Activated gamma-delta T cell treated with Interleukin-2 at 50 U/mL for 16 hours (primary cell): ENCODE results near the gene P2RX6.
A peak's percentile ranks its signal among the peaks of the same experiment; 100 is the strongest.

Source experiments
- DNase-seq: peaks from one replicate; pipeline ENCODE4 v3.0.0-alpha.2; 2020

The P2RX6 gene

DNA sequence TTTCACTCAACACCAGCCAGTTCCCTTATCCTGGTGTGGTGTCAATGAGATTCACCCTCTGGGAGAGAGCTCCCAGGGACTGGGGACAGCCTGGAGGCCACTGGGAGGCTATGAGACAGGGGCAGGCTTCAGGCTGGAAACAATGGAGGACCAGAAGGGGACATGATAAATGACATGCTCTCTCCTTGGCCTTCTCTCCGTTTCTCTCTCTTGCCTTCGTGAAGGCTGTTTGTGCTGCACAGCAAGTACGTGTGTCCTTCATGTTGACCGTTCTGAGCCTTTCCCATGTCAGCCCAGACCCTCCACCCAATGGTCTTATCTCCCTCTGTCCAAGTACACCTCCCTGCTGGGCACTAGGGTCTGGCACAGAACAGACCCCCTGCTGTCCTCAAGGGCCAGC is 34.4 kb upstream of the P2RX6 start:
- no peak for DNase-seq

GRCh38 chr22:20980938-20981722 is 33.8 kb upstream of the P2RX6 start:
- DNase-seq: no peak

GRCh38 chr22:20981787-20982562 is 33.0 kb upstream of the P2RX6 start, which contains the start of gene LZTR1:
Gene LZTR1, plus strand, starts transcription at chr22:20982297. Its CDS starts 75 bp downstream, at chr22:20982372.
- peak; percentile 61 for DNase-seq

DNA sequence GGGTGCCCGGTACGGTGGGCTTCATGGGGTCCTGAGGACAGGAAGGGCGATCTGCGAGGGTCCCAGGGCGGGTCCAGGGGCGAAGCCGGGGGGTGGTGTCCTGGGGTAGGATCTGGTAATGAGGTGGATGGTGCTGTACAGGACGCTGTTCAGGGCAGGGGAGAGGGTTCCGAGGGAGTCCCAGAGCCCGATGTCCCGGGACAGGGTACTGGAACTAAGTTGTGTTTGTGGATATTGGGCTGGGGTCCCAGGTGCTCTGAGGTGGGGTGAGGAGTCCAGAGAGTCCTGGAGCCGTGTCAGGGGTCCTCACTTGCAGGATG is 32.4 kb upstream of the P2RX6 start:
- DNase-seq: no peak

DNA sequence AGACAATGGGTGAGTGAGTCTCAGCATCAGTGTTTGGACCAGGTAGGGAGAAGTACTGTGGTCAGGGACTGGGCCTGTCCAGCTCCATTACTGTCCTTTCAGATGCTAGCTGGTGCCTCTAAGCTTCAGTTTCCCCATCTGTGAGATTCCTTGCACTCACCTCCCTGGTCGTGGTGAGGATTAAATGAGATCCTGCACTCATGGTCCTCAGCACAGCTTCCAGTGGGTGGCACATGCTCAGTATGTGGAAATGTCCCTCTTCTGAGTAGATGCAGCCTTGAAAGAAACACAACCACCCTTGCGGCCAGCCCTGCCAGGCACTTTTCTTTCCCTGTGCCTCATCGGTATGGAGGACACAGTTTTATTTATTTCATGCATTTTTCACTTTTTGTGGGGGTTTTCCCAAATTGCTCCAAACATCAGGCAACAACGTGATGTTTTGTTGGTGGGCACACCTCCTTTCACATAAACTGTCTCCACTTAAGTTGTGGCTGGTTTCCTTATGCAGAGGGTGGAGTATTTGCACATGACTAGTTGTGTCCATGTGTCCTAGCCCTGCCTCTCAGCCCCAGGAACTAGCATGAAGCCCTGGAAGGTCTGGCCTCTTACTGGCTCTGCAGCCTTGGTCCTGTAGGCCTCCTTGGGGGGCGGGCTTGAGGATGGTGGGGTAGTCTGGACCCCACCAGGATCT is 31.7 kb upstream of the P2RX6 start:
- no peak for DNase-seq

DNA sequence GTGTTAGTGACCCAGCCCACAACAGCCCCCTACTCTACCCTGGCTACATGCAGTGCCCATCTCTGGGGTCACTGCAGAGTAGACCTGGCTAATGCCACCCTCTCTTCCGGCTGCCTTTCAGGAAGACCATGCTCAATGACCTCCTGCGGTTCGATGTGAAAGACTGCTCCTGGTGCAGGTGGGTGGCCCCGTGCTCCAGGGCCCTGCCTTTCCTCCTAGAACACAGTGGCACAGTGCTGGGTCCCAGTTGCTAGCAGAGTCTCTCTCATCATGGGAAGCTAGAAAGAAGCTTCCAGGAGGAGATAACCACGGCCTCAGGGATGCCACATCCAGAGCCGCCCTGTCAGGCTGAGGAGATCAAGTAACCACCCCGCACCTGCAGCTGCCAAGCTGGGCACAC is 29.2 kb upstream of the P2RX6 start:
- no peak for DNase-seq

DNA sequence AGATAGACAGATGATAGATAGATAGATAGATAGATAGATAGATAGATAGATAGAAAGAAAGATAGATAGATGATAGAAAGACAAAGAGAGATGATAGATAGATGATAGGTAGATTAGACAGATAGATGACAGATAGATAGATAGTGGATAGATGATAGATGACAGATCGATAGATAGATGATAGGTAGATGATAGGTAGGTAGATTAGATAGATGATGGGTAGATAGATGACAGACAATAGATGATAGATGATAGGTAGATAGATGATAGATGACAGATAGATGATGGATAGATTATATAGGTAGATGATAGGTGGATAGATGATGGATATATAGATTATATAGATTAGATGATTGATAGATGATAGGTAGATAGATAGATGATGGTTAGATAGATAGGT is 28.6 kb upstream of the P2RX6 start:
- DNase-seq: no peak

DNA sequence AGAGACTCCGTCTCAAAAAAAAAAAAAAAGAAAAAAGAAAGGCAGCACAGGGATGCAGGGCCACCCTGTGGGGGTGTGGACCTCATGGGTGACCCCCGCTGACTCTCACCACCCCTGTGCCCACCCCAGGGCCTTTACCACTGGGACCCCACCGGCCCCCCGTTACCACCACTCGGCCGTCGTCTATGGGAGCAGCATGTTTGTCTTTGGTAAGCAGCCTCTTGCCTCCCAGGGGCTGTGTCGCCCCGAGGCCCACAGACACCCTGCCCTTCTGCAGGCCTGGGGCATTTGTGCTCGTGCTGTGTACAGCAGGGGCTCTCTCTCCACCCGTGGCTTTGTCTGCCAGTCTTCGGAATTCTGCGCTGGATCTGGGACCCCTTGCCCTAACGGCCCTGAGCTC is 27.6 kb upstream of the P2RX6 start:
- DNase-seq: no peak

DNA sequence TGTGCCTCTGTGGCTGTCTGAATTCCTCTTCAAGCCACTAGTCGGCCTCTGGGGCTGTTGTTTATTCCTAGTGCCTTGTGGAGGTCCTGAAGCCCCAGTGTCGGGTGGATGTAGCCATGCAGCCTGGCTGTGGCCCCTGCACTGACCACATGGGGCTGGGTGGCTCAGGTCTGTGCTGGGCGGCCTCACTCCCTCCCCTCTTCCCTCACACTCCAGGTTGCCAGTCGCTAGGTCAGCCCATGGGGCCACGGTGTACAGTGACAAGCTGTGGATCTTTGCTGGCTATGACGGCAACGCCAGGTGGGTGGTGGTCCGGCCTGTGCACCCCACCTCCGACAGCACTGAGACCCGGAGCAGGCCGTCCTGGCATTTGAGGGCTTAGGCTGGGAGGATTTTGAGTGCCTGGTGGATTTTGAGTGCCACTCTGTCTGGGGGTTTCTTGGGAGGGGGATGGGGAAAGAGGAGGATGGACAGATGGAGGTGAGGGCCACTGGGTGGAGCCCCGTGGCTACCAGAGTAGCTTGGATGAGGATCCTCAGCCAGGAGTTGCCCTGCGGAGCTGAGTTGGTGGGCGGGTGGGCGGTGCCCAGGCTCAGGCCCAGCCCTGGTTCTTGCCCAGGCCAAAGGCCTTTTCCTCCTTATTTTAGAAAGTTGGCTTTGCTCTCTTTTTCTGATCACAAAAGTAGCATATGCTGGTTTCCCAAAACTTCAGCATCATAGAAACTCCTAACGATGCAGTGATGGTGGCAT is 26.2 kb upstream of the P2RX6 start:
- DNase-seq: no peak

- DNase-seq: no peak
These were observed 25.4 kb upstream of the P2RX6 start for GRCh38 chr22:20989323-20990138.

GRCh38 chr22:20990184-20991180 is 24.5 kb upstream of the P2RX6 start:
- DNase-seq: no peak

- DNase-seq: no peak
These were observed 23.5 kb upstream of the P2RX6 start for GRCh38 chr22:20991252-20992055.

GRCh38 chr22:20992056-20992442 is 22.9 kb upstream of the P2RX6 start:
- DNase-seq: no peak

- no peak for DNase-seq
These were observed 22.3 kb upstream of the P2RX6 start for GRCh38 chr22:20992456-20993303.

DNA sequence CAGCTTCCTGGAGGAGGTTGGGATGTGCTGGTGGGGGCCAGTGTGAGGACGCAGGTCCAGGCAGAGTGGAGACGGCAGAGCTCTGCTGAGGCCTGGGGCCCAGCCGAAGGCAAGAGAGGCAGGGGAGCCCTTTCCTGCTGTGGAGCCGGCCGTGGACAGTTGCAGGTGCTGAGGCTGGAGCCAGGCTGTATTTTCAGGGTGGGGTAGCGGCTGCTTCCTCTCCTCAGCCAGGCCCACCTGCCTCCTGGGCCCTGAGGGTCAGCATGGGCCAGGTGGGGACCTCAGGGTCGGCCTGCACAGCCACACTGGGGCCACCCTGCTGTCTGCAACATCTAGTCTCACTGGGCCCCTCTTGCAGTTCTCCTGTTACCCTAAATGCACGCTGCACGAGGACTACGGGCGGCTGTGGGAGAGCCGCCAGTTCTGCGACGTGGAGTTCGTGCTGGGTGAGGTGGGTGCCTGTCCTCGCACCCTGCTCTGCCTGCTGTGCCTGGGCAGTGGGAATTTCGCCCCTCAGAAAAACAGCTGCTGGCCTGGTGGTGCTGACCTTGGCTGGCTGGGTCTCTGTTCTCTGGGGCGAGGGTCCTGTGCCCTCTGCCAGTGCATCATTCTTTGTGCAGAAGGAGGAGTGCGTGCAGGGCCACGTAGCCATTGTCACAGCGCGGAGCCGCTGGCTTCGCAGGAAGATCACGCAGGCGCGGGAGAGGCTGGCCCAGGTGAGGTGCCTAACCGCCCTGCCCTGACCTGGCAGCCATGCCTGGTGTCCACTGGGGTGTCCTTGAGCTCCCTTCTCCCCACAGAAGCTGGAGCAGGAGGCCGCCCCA is 21.4 kb upstream of the P2RX6 start:
- no peak for DNase-seq

- no peak for DNase-seq
These were observed 20.6 kb upstream of the P2RX6 start for GRCh38 chr22:20994128-20994901.

DNA sequence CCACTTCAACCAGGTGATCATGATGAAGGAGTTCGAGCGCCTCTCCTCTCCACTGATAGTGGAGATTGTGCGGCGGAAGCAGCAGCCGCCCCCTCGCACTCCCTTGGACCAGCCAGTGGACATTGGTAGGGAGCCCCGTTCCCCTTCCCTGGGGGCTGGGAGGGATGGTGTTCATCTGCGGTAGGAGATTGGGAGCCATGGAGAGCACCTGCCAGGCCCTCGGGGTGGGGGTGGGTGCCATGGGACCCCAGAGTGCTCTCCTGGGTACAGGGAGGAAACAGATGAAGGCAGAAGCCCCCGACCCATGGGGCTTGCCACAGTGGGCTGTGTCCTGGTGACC is 20.1 kb upstream of the P2RX6 start:
- no peak for DNase-seq
